ENCODE results near the gene LHX4. TPM values are rescaled to one million over a fixed set of nuclear protein-coding genes. Genes with fewer than 3 reads are reported as not detected.

The LHX4 gene
- total RNA-seq, 3 donors from 2014 or later (not counting 1 experiment from before 2014, with no cell fraction given), result 0.08 TPM; not detected in 2

DNA sequence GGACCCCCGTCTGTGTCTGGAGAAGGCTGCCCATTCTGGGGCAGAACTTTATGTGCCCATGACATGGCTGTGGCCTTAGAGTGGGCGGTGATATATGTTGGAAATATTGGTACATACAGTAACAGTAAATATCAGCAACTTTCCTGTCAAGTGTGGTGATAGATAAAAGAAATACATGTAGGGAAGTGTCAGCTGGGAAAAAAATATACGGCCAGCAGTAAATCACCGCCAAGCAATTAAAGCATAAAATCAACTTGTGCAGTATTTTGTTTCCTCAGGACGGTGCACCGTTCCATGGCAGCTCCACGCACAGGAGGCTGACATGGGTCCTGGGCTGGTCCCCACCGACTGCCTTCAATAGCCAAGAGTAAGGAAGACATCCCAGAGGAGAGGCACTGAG lies 27.4 kb downstream of the LHX4 start:
- H3K27ac ChIP-seq (ENCODE audit: low read length), result no peak overlapping the region
- H3K27ac Mint-ChIP-seq, result no peak overlapping the region
- H3K9me3 ChIP-seq (ENCODE audit: control insufficient read depth, insufficient read depth, low read length), result no peaks in the 10 kb centered on the region
- no peaks in the 10 kb centered on the region for H3K36me3 ChIP-seq (ENCODE audit: control insufficient read depth, insufficient read depth, low read length)
- TF ChIP-seq, protein P1, sequence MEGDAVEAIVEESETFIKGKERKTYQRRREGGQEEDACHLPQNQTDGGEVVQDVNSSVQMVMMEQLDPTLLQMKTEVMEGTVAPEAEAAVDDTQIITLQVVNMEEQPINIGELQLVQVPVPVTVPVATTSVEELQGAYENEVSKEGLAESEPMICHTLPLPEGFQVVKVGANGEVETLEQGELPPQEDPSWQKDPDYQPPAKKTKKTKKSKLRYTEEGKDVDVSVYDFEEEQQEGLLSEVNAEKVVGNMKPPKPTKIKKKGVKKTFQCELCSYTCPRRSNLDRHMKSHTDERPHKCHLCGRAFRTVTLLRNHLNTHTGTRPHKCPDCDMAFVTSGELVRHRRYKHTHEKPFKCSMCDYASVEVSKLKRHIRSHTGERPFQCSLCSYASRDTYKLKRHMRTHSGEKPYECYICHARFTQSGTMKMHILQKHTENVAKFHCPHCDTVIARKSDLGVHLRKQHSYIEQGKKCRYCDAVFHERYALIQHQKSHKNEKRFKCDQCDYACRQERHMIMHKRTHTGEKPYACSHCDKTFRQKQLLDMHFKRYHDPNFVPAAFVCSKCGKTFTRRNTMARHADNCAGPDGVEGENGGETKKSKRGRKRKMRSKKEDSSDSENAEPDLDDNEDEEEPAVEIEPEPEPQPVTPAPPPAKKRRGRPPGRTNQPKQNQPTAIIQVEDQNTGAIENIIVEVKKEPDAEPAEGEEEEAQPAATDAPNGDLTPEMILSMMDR (IDR thresholded peaks at IDR 0.05), result no peak
- H3K9me3 Mint-ChIP-seq, result no peaks in the 10 kb centered on the region
- no peaks in the 10 kb centered on the region for H3K36me3 Mint-ChIP-seq
- no peaks in the 10 kb centered on the region for H3K4me1 ChIP-seq (ENCODE audit: control insufficient read depth, insufficient read depth, low read length)
- peaks cover 0 to 4% of the 10 kb centered on the region in 2 donors for H3K4me1 Mint-ChIP-seq
- 72% methylated on average over 8 of the region's 8 CpGs for WGBS (ENCODE audit: insufficient coverage)
- H3K27me3 ChIP-seq (ENCODE audit: control insufficient read depth, insufficient read depth, low read length), result peaks cover 2% of the 10 kb centered on the region
- no peak overlapping the region for H3K4me3 Mint-ChIP-seq
- intact Hi-C loops (cut with micrococcal nuclease), result no loop called here
- peaks cover 11 to 34% of the 10 kb centered on the region in 2 donors for H3K27me3 Mint-ChIP-seq (ENCODE audit: low read depth in 2 of 2)
- ATAC-seq (no peak), DNase-seq (no peak)
- no peak overlapping the region for H3K4me3 ChIP-seq (ENCODE audit: low read length)

DNA sequence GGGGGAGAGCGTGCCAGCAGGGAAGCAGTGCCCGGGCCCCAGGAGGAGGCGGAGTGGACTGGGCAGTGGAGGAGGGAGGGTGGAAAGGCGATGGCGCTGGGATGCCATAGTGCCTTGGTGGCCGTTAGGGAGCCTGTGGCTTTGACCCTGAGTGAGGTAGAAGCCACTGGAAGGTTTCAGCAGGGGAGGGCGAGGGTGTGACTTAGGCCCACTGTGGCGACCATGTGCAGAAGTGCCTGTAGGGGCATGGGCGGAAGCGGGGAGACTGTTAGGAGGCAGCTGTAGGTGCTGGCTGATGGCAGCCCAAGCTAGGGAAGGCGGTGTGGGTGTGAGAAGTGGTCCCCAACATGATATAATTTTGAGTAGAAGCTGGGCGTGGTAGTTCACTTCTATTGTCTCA lies 28.2 kb downstream of the LHX4 start:
- H3K36me3 Mint-ChIP-seq, result no peaks in the 10 kb centered on the region
- TF ChIP-seq, protein P1 (IDR thresholded peaks at IDR 0.05), result no peak
- H3K9me3 Mint-ChIP-seq, result no peaks in the 10 kb centered on the region
- intact Hi-C loops (cut with micrococcal nuclease), result no loop called here
- no peak overlapping the region for H3K4me3 ChIP-seq (ENCODE audit: low read length)
- H3K27ac ChIP-seq (ENCODE audit: low read length), result no peak overlapping the region
- H3K27me3 ChIP-seq (ENCODE audit: control insufficient read depth, insufficient read depth, low read length), result peaks cover 2% of the 10 kb centered on the region
- H3K9me3 ChIP-seq (ENCODE audit: control insufficient read depth, insufficient read depth, low read length), result no peaks in the 10 kb centered on the region
- H3K4me3 Mint-ChIP-seq, result no peak overlapping the region
- DNase-seq (no peak), ATAC-seq (no peak)
- H3K27ac Mint-ChIP-seq, result no peak overlapping the region
- peaks cover 11 to 30% of the 10 kb centered on the region in 2 donors for H3K27me3 Mint-ChIP-seq (ENCODE audit: low read depth in 2 of 2)
- H3K4me1 Mint-ChIP-seq, result no peaks in the 10 kb centered on the region
- H3K36me3 ChIP-seq (ENCODE audit: control insufficient read depth, insufficient read depth, low read length), result no peaks in the 10 kb centered on the region
- whole genome bisulfite sequencing (ENCODE audit: insufficient coverage), result 83% methylated on average over 12 of the region's 12 CpGs
- no peaks in the 10 kb centered on the region for H3K4me1 ChIP-seq (ENCODE audit: control insufficient read depth, insufficient read depth, low read length)

DNA sequence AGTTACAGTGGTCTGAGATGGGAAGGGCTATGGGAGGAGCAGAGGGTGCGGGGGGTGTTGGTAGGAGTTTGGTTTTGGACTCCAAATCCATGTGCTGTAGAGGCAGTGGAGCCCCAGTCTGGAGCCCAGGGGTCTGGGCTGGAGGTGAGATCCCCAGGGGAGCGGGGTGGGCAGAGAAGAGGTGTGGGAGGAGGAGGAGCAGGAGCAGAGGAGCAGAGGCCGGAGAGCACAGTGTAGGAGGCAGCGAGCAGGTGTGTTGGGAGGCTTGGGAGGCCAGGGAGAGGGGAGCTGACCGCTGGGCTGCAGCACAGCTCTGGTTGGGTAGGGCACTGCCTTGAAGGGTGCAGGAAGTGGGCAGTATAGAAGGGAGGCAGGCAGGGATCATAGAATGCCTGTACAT lies 28.9 kb downstream of the LHX4 start:
- H3K27ac ChIP-seq (ENCODE audit: low read length), result no peak overlapping the region
- Mint-ChIP-seq H3K4me1 (no peaks in the 10 kb centered on the region), H3K27ac (no peak overlapping the region), H3K9me3 (no peaks in the 10 kb centered on the region), H3K36me3 (no peaks in the 10 kb centered on the region), H3K27me3 (ENCODE audit: low read depth in 2 of 2) (peaks cover 11 to 30% of the 10 kb centered on the region in 2 donors), H3K4me3 (no peak overlapping the region)
- intact Hi-C loops (cut with micrococcal nuclease), result no loop called here
- H3K36me3 ChIP-seq (ENCODE audit: control insufficient read depth, insufficient read depth, low read length), result no peaks in the 10 kb centered on the region
- H3K4me3 ChIP-seq (ENCODE audit: low read length), result no peak overlapping the region
- H3K27me3 ChIP-seq (ENCODE audit: control insufficient read depth, insufficient read depth, low read length), result peaks cover 2% of the 10 kb centered on the region
- 83% methylated on average over 5 of the region's 5 CpGs for WGBS (ENCODE audit: insufficient coverage)
- no peak for ATAC-seq
- DNase-seq, result no peak
- no peaks in the 10 kb centered on the region for H3K9me3 ChIP-seq (ENCODE audit: control insufficient read depth, insufficient read depth, low read length)
- no peaks in the 10 kb centered on the region for H3K4me1 ChIP-seq (ENCODE audit: control insufficient read depth, insufficient read depth, low read length)
- TF ChIP-seq, protein P1 (IDR thresholded peaks at IDR 0.05), result no peak

All from natural killer cell (primary cell).